ENCODE measurements around the gene ADGRE2. TPM values are rescaled to one million over a fixed set of nuclear protein-coding genes. Genes with fewer than 3 reads are reported as not detected.

ADGRE2 gene
- total and polyA plus RNA-seq, 2 donors (not counting 1 experiment from before 2014, with no cell fraction given): under 0.01 to 0.07 TPM

GRCh38 chr19:14818588-14818987 lies 40.2 kb upstream of the ADGRE2 start:
- no peak for DNase-seq (ENCODE audit: low read depth in 2 of 2)
- Histone ChIP-seq H3K27ac (ENCODE audit: insufficient read depth, low read length) (no peak overlapping the region), H3K9ac (ENCODE audit: insufficient read depth, low read length) (no peak overlapping the region), H3K4me2 (ENCODE audit: extremely low read depth, insufficient read depth, low read length) (no peak overlapping the region), H3K9me3 (ENCODE audit: control insufficient read depth, insufficient read depth, low read depth, low read length) (no peaks in the 10 kb centered on the region), H3K27me3 (ENCODE audit: control insufficient read depth, insufficient read depth, low read length) (no peaks in the 10 kb centered on the region), H2AFZ (ENCODE audit: low read length) (no peak overlapping the region), H4K20me1 (ENCODE audit: control insufficient read depth, extremely low read depth, insufficient read depth, low read length) (no peaks in the 10 kb centered on the region), H3K79me2 (ENCODE audit: control insufficient read depth, insufficient read depth, low read length) (no peaks in the 10 kb centered on the region), H3K4me3 (replicated peaks in 1 of 4; ENCODE audit: control extremely low read depth in 1 of 4, insufficient read depth in 1 of 4, low read depth in 3 of 4, low read length in 4 of 4) (no peak overlapping the region), H3K36me3 (ENCODE audit: control insufficient read depth, insufficient read depth, low read length) (no peaks in the 10 kb centered on the region), H3K4me1 (ENCODE audit: control insufficient read depth, extremely low read depth, insufficient read depth, low read length) (no peaks in the 10 kb centered on the region)
- TF ChIP-seq EZH2 (IDR thresholded peaks at IDR 0.05; ENCODE audit: low read length, missing control alignments) (no peak), CTCF (conservative IDR thresholded peaks at IDR 0.05 in 1 of 2, IDR thresholded peaks at IDR 0.05 in 1 of 2; ENCODE audit: low read depth in 1 of 2, low read length in 2 of 2) (no peak)

GRCh38 chr19:14817052-14817451 lies 38.7 kb upstream of the ADGRE2 start:
- Histone ChIP-seq H3K4me3 (replicated peaks in 1 of 4; ENCODE audit: control extremely low read depth in 1 of 4, insufficient read depth in 1 of 4, low read depth in 3 of 4, low read length in 4 of 4) (no peak overlapping the region), H3K9ac (ENCODE audit: insufficient read depth, low read length) (no peak overlapping the region), H3K27ac (ENCODE audit: insufficient read depth, low read length) (no peak overlapping the region), H3K36me3 (ENCODE audit: control insufficient read depth, insufficient read depth, low read length) (no peaks in the 10 kb centered on the region), H2AFZ (ENCODE audit: low read length) (no peak overlapping the region), H3K4me2 (ENCODE audit: extremely low read depth, insufficient read depth, low read length) (no peak overlapping the region), H3K79me2 (ENCODE audit: control insufficient read depth, insufficient read depth, low read length) (no peaks in the 10 kb centered on the region), H3K4me1 (ENCODE audit: control insufficient read depth, extremely low read depth, insufficient read depth, low read length) (no peaks in the 10 kb centered on the region), H4K20me1 (ENCODE audit: control insufficient read depth, extremely low read depth, insufficient read depth, low read length) (no peaks in the 10 kb centered on the region), H3K9me3 (ENCODE audit: control insufficient read depth, insufficient read depth, low read depth, low read length) (no peaks in the 10 kb centered on the region), H3K27me3 (ENCODE audit: control insufficient read depth, insufficient read depth, low read length) (no peaks in the 10 kb centered on the region)
- no peak for DNase-seq (ENCODE audit: low read depth in 2 of 2)
- no peak for TF ChIP-seq EZH2 (IDR thresholded peaks at IDR 0.05; ENCODE audit: low read length, missing control alignments)

- TF ChIP-seq EZH2 (IDR thresholded peaks at IDR 0.05; ENCODE audit: low read length, missing control alignments) (no peak), CTCF (conservative IDR thresholded peaks at IDR 0.05 in 1 of 2, IDR thresholded peaks at IDR 0.05 in 1 of 2; ENCODE audit: low read depth in 1 of 2, low read length in 2 of 2) (no peak)
- DNase-seq (ENCODE audit: low read depth in 2 of 2): no peak
Observed at GRCh38 chr19:14814982-14815652, 36.8 kb upstream of the ADGRE2 start.

More at GRCh38 chr19:14814982-14815652, 36.8 kb upstream of the ADGRE2 start:
- no peaks in the 10 kb centered on the region for H3K79me2 ChIP-seq (ENCODE audit: control insufficient read depth, insufficient read depth, low read length)
- no peak overlapping the region for H3K4me2 ChIP-seq (ENCODE audit: extremely low read depth, insufficient read depth, low read length)
- H3K27me3 ChIP-seq (ENCODE audit: control insufficient read depth, insufficient read depth, low read length): no peaks in the 10 kb centered on the region
- H3K9ac ChIP-seq (ENCODE audit: insufficient read depth, low read length): no peak overlapping the region
- H3K27ac ChIP-seq (ENCODE audit: insufficient read depth, low read length): no peak overlapping the region
- H4K20me1 ChIP-seq (ENCODE audit: control insufficient read depth, extremely low read depth, insufficient read depth, low read length): no peaks in the 10 kb centered on the region
- no peaks in the 10 kb centered on the region for H3K36me3 ChIP-seq (ENCODE audit: control insufficient read depth, insufficient read depth, low read length)
- H3K4me1 ChIP-seq (ENCODE audit: control insufficient read depth, extremely low read depth, insufficient read depth, low read length): no peaks in the 10 kb centered on the region
- H2AFZ ChIP-seq (ENCODE audit: low read length): no peak overlapping the region
- no peak overlapping the region for H3K4me3 ChIP-seq (replicated peaks in 1 of 4; ENCODE audit: control extremely low read depth in 1 of 4, insufficient read depth in 1 of 4, low read depth in 3 of 4, low read length in 4 of 4)
- H3K9me3 ChIP-seq (ENCODE audit: control insufficient read depth, insufficient read depth, low read depth, low read length): no peaks in the 10 kb centered on the region
